GF-D8 (cell line): ENCODE data around the gene KLHL41.
"Not testable (repeated sequence)": the region's sequence is repeated elsewhere in the genome, so short reads cannot be mapped to it uniquely, and the experiment has no call there.

Experiments used
- DNase-seq: peaks from one replicate; lab custom pipeline; 2025; lab: John Stamatoyannopoulos, UW

KLHL41 gene

GRCh38 chr2:169572821-169573159, 63.3 kb downstream of the KLHL41 start:
- DNase-seq = no peak

- peak; percentile 90 for DNase-seq
These were observed 63.9 kb downstream of the KLHL41 start, which contains the start of gene FASTKD1 for GRCh38 chr2:169573160-169573973. Gene FASTKD1 (minus strand): TSS chr2:169573865. CDS start chr2:169572029, 1,836 bp downstream.

GRCh38 chr2:169573974-169574299, 64.4 kb downstream of the KLHL41 start:
- no peak for DNase-seq

GRCh38 chr2:169574539-169574938, 65.0 kb downstream of the KLHL41 start:
- DNase-seq = not testable (repeated sequence)

GRCh38 chr2:169575264-169575663, 65.8 kb downstream of the KLHL41 start:
- DNase-seq = not testable (repeated sequence)
